ENCODE data around the gene VIT.

DNA sequence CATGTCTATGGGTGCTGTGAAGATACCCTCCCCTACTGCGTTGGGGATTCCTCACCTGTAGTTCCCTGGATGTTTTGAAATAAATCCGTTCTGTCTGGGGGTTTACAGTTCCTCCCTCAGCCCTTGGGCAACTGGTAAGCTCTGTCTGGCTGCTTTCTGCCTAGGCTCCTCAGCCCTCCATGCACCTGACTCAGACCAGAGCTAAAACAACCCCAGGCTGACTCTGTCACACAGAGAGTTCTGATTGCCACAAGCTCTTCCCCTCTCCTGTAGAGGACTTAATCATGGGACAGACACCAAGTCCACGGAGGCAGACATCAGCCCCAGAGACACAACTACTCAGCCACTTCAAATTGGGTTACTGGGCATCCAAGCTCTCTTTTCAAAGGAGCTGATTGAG is 6.3 kb downstream of the VIT start:
- TF ChIP-seq POLR2A (IDR thresholded peaks at IDR 0.05; ENCODE audit: low read depth, low read length), result no peak
- TF ChIP-seq POLR2AphosphoS5 (IDR thresholded peaks at IDR 0.05; ENCODE audit: low read depth, low read length), result no peak
